DOHH2 (cell line): Measurements from ENCODE around the gene GMPS.

Experiments
- H3F3A ChIP-seq: fragments of 200-600 bp; sonication (generic), shearing (Covaris generic); 2 replicates; pipeline ENCODE4 v1.6.0; 2016; ENCODE audit warnings: antibody characterized with exemption, mild to moderate bottlenecking; ENCODE audit not compliant: control insufficient read depth, insufficient read depth
- H3K27ac ChIP-seq: fragments of 200-600 bp; sonication (generic); 2 replicates; pipeline ENCODE4 v1.5.1; 2014; ENCODE audit warnings: low read depth, mild to moderate bottlenecking, low read length, moderate library complexity
- H3K27me3 ChIP-seq: fragments of 200-600 bp; sonication (generic); 2 replicates; pipeline ENCODE4 v1.6.1; 2014; ENCODE audit warnings: mild to moderate bottlenecking, low read length, mixed read lengths; ENCODE audit not compliant: control insufficient read depth
- H3K36me3 ChIP-seq: fragments of 200-600 bp; sonication (generic); 2 replicates; pipeline ENCODE4 v1.6.1; 2014; ENCODE audit warnings: mild to moderate bottlenecking, low read length, moderate library complexity, mixed read lengths; ENCODE audit not compliant: control insufficient read depth
- H3K4me1 ChIP-seq: fragments of 200-600 bp; sonication (generic); 2 replicates; pipeline ENCODE4 v1.6.1; 2014; ENCODE audit warnings: mild to moderate bottlenecking, low read length, mixed read lengths; ENCODE audit not compliant: control insufficient read depth
- H3K4me2 ChIP-seq: fragments of 200-600 bp; sonication (generic); 2 replicates; pipeline ENCODE4 v1.6.0; 2014; ENCODE audit warnings: mild to moderate bottlenecking, low read length, moderate library complexity
- H3K4me3 ChIP-seq: fragments of 200-600 bp; sonication (generic); 2 replicates; pipeline ENCODE4 v1.5.1; 2014; ENCODE audit warnings: mild to moderate bottlenecking, low read length, mixed read lengths
- H3K79me2 ChIP-seq: fragments of 200-600 bp; sonication (generic); 2 replicates; pipeline ENCODE4 v1.6.1; 2014; ENCODE audit warnings: mild to moderate bottlenecking, low read length, mixed read lengths; ENCODE audit not compliant: control insufficient read depth
- H3K9me2 ChIP-seq: fragments of 200-600 bp; sonication (generic); replicated peaks from 2 replicates; pipeline ENCODE4 v1.6.1; 2014; ENCODE audit warnings: mild to moderate bottlenecking, low read length, mixed read lengths; ENCODE audit not compliant: control insufficient read depth
- H3K9me3 ChIP-seq: fragments of 200-600 bp; sonication (generic); 2 replicates; pipeline ENCODE4 v1.6.1; 2014; ENCODE audit warnings: antibody characterized with exemption, low read length, mixed read lengths; ENCODE audit not compliant: control insufficient read depth, insufficient read depth
- H4K20me1 ChIP-seq: fragments of 200-600 bp; sonication (generic); 2 replicates; pipeline ENCODE4 v1.6.0; 2014; ENCODE audit warnings: low read depth, mild to moderate bottlenecking, antibody characterized with exemption, low read length, moderate library complexity; ENCODE audit not compliant: control insufficient read depth, insufficient read depth
- EZH2phosphoT487 ChIP-seq: fragments of 200-600 bp; sonication (generic); IDR thresholded peaks from 2 replicates; pipeline ENCODE4 v1.6.1; 2017; ENCODE audit warnings: borderline replicate concordance, mild to moderate bottlenecking, antibody characterized with exemption, low read length, moderate library complexity, mixed read lengths
- TF ChIP-seq, protein P1 (sequence below): fragments of 200-600 bp; sonication (generic); IDR thresholded peaks from one replicate; pipeline ENCODE4 v1.5.1; 2014; ENCODE audit warnings: antibody characterized with exemption, mild to moderate bottlenecking, low read depth, low read length; ENCODE audit not compliant: poor library complexity, severe bottlenecking

The GMPS gene

DNA sequence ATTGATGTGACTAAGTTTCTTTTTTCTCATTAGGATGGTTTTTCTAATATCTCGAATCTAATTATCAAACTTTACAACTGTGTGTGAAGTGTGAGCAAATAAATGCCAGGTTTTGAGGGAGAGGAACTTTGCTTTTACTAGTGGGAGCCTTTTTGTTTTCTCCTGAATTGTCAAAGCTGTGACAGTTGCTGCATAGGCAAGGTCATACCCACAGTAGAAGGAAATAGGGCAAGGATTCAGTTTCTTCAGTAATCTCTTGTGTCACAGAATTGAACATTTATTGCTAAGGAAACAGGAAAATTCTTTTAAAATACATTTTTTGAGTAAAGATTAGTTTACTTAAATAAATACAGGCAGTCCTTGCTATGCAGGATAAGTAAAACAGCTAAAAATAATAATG lies 19.5 kb downstream of the GMPS start:
- Histone ChIP-seq H3K79me2 (peaks cover 95% of the 10 kb centered on the region), H3K36me3 (peaks cover 42% of the 10 kb centered on the region), H3K27ac (no peak overlapping the region), H3K9me2 (no peaks in the 10 kb centered on the region), H3F3A (0 out of 2 replicates have a peak, but pooled peaks cover 4% of the 10 kb centered on the region), H3K4me2 (no peak overlapping the region), H3K4me1 (peaks cover 6% of the 10 kb centered on the region; the same call in 1 of the 2 replicates), H3K4me3 (no peak overlapping the region), H4K20me1 (peaks cover 19% of the 10 kb centered on the region), H3K27me3 (no peaks in the 10 kb centered on the region), H3K9me3 (no peaks in the 10 kb centered on the region)
- TF ChIP-seq EZH2phosphoT487 = no peak
- TF ChIP-seq, protein P1, sequence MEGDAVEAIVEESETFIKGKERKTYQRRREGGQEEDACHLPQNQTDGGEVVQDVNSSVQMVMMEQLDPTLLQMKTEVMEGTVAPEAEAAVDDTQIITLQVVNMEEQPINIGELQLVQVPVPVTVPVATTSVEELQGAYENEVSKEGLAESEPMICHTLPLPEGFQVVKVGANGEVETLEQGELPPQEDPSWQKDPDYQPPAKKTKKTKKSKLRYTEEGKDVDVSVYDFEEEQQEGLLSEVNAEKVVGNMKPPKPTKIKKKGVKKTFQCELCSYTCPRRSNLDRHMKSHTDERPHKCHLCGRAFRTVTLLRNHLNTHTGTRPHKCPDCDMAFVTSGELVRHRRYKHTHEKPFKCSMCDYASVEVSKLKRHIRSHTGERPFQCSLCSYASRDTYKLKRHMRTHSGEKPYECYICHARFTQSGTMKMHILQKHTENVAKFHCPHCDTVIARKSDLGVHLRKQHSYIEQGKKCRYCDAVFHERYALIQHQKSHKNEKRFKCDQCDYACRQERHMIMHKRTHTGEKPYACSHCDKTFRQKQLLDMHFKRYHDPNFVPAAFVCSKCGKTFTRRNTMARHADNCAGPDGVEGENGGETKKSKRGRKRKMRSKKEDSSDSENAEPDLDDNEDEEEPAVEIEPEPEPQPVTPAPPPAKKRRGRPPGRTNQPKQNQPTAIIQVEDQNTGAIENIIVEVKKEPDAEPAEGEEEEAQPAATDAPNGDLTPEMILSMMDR = no peak

DNA sequence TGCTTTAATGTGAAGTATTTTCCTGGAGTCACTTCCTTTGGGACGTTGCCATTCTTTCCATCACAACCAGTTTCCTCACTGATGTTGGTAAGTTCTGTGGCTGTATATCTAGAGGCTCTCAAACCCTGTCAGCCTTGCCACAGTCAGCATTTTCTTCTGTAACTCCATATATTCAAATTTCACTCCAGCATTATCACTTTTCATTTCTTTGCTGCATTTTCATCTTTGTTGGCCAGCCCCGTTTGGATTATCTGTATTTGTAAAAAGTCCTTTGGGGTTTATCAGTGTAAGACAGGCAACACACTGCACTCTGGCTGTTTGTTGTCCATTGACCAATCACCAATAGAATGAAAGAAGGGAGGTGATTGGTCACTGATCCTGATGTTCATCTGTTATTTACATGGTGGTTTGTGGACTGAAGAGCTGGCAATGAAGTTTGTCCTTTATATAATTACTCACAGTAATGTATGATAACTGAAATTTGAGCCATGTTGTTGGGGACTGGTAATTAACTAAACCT lies 20.3 kb downstream of the GMPS start:
- no peak overlapping the region for H3K27ac ChIP-seq
- peaks cover 15% of the 10 kb centered on the region for H4K20me1 ChIP-seq

DNA sequence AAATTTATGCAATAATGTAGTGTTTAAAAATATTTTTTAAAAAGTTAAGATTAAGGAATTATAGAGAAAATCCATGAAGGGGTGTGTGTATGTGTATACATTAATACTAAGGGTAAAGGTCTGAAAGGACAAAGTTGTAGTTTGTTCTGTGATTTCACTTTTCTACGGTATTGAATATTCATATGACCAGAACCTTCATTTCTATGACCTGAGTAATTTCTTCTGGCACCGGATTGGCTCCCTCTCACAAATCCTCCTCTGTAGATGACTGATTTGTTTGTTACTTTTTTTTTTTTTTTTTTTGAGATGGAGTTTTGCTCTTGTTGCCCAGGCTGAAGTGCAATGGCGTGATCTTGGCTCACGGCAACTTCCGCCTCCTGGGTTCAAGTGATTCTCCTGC lies 20.9 kb downstream of the GMPS start:
- no peak overlapping the region for H3K4me2 ChIP-seq

More for the DNA sequence above, 20.3 kb downstream of the GMPS start:
- 0 out of 2 replicates have a peak, but pooled peaks cover 4% of the 10 kb centered on the region for H3F3A ChIP-seq
- H3K4me2 ChIP-seq = no peak overlapping the region
- H3K36me3 ChIP-seq = peaks cover 48% of the 10 kb centered on the region
- no peaks in the 10 kb centered on the region for H3K9me2 ChIP-seq
- H3K27me3 ChIP-seq = no peaks in the 10 kb centered on the region
- peaks cover 88% of the 10 kb centered on the region for H3K79me2 ChIP-seq
- peaks cover 6% of the 10 kb centered on the region; the same call in 1 of the 2 replicates for H3K4me1 ChIP-seq
- TF ChIP-seq, protein P1 = no peak
- no peak for TF ChIP-seq EZH2phosphoT487
- no peak overlapping the region for H3K4me3 ChIP-seq
- no peaks in the 10 kb centered on the region for H3K9me3 ChIP-seq

More for the DNA sequence above, 20.9 kb downstream of the GMPS start:
- TF ChIP-seq, protein P1 = no peak
- no peak for TF ChIP-seq EZH2phosphoT487
- Histone ChIP-seq H4K20me1 (peaks cover 13% of the 10 kb centered on the region; the same call in 1 of the 2 replicates), H3K36me3 (peaks cover 52% of the 10 kb centered on the region), H3K4me3 (no peak overlapping the region), H3K4me1 (peaks cover 6% of the 10 kb centered on the region; the same call in 1 of the 2 replicates), H3K9me3 (no peaks in the 10 kb centered on the region), H3K79me2 (peaks cover 82% of the 10 kb centered on the region), H3K27me3 (no peaks in the 10 kb centered on the region), H3K9me2 (no peaks in the 10 kb centered on the region), H3F3A (0 out of 2 replicates have a peak, but pooled peaks cover 4% of the 10 kb centered on the region), H3K27ac (no peak overlapping the region)
